Gastrocnemius medialis (tissue), 4 donors: ENCODE results near the gene XYLT1.

ENCODE experiments used
- POLR2A ChIP-seq, 2 donors: fragments of 450-650 bp; IDR thresholded peaks; one replicate each; pipeline ENCODE4 v1.6.1; 2017; ENCODE audit warnings: antibody characterized with exemption in 2 of 2, mild to moderate bottlenecking in 2 of 2, moderate library complexity in 2 of 2
- TF ChIP-seq, protein P1 (sequence below), 5 experiments: fragments of 450-650 bp in 3 of 5; fragments of 200-600 bp in 2 of 5; sonication (generic) in 2 of 5; IDR thresholded peaks in 4 of 5; conservative IDR thresholded peaks in 1 of 5; 1 replicate in 4 of 5; 2 replicates in 1 of 5; pipeline ENCODE4 v1.5.1; 2016 to 2019; ENCODE audit warnings: antibody characterized with exemption in 5 of 5, mild to moderate bottlenecking in 3 of 5, moderate library complexity in 3 of 5

DNA sequence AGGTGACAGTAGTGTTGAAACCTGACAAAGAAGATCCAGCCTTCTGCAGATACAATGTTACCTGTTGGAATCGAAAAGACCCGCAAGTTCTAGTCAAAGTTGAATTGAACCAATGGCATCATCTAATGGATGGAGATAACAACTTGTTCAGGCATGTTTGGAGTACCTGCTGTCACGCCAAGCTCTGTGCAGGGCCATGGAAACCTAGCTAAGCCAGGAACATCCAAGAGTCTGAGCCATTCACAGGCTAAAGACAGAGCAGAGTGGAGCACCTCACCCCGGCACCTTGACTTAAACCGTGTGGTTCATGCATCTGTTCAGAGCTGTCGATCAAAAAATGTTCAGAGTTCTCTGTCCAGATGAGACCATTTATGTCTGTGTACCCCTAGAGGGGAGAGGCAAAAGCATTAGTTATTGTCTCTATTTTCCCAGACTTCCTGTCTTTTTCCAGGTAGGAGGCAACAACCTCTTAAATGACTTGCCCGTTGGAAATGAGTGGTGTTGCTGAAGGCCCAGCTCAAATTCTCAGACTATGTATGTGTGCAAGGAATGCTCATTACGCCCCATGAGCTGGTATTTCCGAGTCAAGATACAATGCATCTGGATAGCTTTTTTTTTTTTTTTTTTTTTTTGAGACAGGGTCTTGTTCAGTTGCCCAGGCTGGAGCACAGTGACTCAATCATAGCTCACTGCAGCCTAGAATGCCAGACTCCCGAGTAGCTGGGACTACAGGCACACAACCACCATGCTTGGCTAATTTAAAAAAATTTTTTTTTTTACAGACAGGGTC is 44.9 kb upstream of the XYLT1 start:
- TF ChIP-seq, protein P1, sequence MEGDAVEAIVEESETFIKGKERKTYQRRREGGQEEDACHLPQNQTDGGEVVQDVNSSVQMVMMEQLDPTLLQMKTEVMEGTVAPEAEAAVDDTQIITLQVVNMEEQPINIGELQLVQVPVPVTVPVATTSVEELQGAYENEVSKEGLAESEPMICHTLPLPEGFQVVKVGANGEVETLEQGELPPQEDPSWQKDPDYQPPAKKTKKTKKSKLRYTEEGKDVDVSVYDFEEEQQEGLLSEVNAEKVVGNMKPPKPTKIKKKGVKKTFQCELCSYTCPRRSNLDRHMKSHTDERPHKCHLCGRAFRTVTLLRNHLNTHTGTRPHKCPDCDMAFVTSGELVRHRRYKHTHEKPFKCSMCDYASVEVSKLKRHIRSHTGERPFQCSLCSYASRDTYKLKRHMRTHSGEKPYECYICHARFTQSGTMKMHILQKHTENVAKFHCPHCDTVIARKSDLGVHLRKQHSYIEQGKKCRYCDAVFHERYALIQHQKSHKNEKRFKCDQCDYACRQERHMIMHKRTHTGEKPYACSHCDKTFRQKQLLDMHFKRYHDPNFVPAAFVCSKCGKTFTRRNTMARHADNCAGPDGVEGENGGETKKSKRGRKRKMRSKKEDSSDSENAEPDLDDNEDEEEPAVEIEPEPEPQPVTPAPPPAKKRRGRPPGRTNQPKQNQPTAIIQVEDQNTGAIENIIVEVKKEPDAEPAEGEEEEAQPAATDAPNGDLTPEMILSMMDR (IDR thresholded peaks at IDR 0.05 in 4 of 5, conservative IDR thresholded peaks at IDR 0.05 in 1 of 5): no peak
- TF ChIP-seq POLR2A (IDR thresholded peaks at IDR 0.05): no peak
